ENCODE data around the gene GRB14. TPM values are rescaled to one million over a fixed set of nuclear protein-coding genes. Genes with fewer than 3 reads are reported as not detected.

Gene GRB14
- total RNA-seq, 1 experiment from 2014 or later, result 6.3 TPM

DNA sequence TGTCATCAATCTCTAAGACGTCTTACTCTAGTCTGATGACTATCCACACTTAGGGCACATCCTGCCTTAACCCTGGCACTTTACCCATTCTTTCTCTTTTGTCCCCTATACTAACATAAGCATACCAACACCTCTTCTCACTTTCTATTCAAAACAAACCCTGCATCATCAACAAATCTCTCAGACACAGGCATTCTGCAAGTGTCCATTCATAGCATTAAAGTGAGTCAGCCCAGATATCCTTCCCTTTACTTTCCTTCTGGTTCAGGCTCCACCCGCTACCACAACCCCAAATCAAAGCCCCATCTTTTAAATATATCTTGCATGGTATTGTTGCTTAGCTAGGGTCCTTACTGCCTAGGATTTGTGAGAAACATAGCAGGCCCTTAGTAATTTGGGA lies 3.8 kb downstream of the GRB14 start:
- H3K9ac ChIP-seq (ENCODE audit: low read length), result no peak overlapping the region
- no peak overlapping the region for H3K4me3 ChIP-seq (replicated peaks in 1 of 2; ENCODE audit: low read depth in 1 of 2, low read length in 2 of 2)
- ATAC-seq (no peak), DNase-seq (ENCODE audit: low read depth, low spot score) (no peak)
- no TSS peak for BruUV-seq (replicated peaks)
- no peaks in the 10 kb centered on the region for H3K27me3 ChIP-seq (ENCODE audit: insufficient read depth, low read length)
- H3K4me1 ChIP-seq (ENCODE audit: control insufficient read depth in 1 of 2, insufficient read depth in 2 of 2, low read length in 2 of 2), result peaks cover 0 to 21% of the 10 kb centered on the region in 2 experiments; a peak in 3 of 4 replicates
- TF ChIP-seq ELF1 (IDR thresholded peaks at IDR 0.05; ENCODE audit: borderline replicate concordance, low read depth) (no peak), FOSL1 (IDR thresholded peaks at IDR 0.05; ENCODE audit: low read depth) (no peak), SRF (IDR thresholded peaks at IDR 0.05; ENCODE audit: low read depth) (no peak), ZFX (IDR thresholded peaks at IDR 0.05) (no peak), SIN3A (IDR thresholded peaks at IDR 0.05; ENCODE audit: low read depth) (no peak), RAD21 (IDR thresholded peaks at IDR 0.05; ENCODE audit: low read depth) (no peak), EGR1 (IDR thresholded peaks at IDR 0.05; ENCODE audit: low read depth) (no peak), CBX3 (IDR thresholded peaks at IDR 0.05; ENCODE audit: low read depth) (no peak), CEBPB (IDR thresholded peaks at IDR 0.05; ENCODE audit: low read depth) (no peak), YY1 (IDR thresholded peaks at IDR 0.05; ENCODE audit: extremely low read depth, insufficient replicate concordance, low read depth, low read length) (no peak)
- TF ChIP-seq, protein P1, sequence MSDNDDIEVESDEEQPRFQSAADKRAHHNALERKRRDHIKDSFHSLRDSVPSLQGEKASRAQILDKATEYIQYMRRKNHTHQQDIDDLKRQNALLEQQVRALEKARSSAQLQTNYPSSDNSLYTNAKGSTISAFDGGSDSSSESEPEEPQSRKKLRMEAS (IDR thresholded peaks at IDR 0.05), result no peak
- TF ChIP-seq, protein P2, sequence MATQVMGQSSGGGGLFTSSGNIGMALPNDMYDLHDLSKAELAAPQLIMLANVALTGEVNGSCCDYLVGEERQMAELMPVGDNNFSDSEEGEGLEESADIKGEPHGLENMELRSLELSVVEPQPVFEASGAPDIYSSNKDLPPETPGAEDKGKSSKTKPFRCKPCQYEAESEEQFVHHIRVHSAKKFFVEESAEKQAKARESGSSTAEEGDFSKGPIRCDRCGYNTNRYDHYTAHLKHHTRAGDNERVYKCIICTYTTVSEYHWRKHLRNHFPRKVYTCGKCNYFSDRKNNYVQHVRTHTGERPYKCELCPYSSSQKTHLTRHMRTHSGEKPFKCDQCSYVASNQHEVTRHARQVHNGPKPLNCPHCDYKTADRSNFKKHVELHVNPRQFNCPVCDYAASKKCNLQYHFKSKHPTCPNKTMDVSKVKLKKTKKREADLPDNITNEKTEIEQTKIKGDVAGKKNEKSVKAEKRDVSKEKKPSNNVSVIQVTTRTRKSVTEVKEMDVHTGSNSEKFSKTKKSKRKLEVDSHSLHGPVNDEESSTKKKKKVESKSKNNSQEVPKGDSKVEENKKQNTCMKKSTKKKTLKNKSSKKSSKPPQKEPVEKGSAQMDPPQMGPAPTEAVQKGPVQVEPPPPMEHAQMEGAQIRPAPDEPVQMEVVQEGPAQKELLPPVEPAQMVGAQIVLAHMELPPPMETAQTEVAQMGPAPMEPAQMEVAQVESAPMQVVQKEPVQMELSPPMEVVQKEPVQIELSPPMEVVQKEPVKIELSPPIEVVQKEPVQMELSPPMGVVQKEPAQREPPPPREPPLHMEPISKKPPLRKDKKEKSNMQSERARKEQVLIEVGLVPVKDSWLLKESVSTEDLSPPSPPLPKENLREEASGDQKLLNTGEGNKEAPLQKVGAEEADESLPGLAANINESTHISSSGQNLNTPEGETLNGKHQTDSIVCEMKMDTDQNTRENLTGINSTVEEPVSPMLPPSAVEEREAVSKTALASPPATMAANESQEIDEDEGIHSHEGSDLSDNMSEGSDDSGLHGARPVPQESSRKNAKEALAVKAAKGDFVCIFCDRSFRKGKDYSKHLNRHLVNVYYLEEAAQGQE (IDR thresholded peaks at IDR 0.05; ENCODE audit: low read depth), result no peak
- TF ChIP-seq, protein P3, sequence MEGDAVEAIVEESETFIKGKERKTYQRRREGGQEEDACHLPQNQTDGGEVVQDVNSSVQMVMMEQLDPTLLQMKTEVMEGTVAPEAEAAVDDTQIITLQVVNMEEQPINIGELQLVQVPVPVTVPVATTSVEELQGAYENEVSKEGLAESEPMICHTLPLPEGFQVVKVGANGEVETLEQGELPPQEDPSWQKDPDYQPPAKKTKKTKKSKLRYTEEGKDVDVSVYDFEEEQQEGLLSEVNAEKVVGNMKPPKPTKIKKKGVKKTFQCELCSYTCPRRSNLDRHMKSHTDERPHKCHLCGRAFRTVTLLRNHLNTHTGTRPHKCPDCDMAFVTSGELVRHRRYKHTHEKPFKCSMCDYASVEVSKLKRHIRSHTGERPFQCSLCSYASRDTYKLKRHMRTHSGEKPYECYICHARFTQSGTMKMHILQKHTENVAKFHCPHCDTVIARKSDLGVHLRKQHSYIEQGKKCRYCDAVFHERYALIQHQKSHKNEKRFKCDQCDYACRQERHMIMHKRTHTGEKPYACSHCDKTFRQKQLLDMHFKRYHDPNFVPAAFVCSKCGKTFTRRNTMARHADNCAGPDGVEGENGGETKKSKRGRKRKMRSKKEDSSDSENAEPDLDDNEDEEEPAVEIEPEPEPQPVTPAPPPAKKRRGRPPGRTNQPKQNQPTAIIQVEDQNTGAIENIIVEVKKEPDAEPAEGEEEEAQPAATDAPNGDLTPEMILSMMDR (IDR thresholded peaks at IDR 0.05 in 2 of 3, conservative IDR thresholded peaks at IDR 0.05 in 1 of 3; ENCODE audit: borderline replicate concordance in 1 of 3, insufficient read depth in 1 of 3, low read depth in 2 of 3, low read length in 2 of 3), result no peak
- TF ChIP-seq, protein P4, sequence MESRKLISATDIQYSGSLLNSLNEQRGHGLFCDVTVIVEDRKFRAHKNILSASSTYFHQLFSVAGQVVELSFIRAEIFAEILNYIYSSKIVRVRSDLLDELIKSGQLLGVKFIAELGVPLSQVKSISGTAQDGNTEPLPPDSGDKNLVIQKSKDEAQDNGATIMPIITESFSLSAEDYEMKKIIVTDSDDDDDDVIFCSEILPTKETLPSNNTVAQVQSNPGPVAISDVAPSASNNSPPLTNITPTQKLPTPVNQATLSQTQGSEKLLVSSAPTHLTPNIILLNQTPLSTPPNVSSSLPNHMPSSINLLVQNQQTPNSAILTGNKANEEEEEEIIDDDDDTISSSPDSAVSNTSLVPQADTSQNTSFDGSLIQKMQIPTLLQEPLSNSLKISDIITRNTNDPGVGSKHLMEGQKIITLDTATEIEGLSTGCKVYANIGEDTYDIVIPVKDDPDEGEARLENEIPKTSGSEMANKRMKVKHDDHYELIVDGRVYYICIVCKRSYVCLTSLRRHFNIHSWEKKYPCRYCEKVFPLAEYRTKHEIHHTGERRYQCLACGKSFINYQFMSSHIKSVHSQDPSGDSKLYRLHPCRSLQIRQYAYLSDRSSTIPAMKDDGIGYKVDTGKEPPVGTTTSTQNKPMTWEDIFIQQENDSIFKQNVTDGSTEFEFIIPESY (IDR thresholded peaks at IDR 0.05; ENCODE audit: extremely low read depth, insufficient replicate concordance, low read length), result no peak
- H3K79me2 ChIP-seq (ENCODE audit: insufficient read depth, low read length), result no peaks in the 10 kb centered on the region
- H3K4me2 ChIP-seq (ENCODE audit: low read length), result no peak overlapping the region
- intact Hi-C loops (cut with micrococcal nuclease), result no loop called here
- no peak overlapping the region for H3K27ac ChIP-seq (ENCODE audit: low read depth, low read length)
- H3K9me3 ChIP-seq (ENCODE audit: control insufficient read depth in 1 of 2, insufficient read depth in 1 of 2, low read depth in 1 of 2, low read length in 2 of 2), result no peaks in the 10 kb centered on the region
- H3K9me2 ChIP-seq (ENCODE audit: insufficient read depth), result no peaks in the 10 kb centered on the region
- H4K20me1 ChIP-seq (ENCODE audit: insufficient read depth), result no peaks in the 10 kb centered on the region
- ChIA-PET RAD21 (ENCODE audit: low non-redundant PET in 1 of 2, low total read pairs in 2 of 2, uncharacterized antibody in 2 of 2, unreplicated experiment in 2 of 2) (no interaction called here), CTCF (no interaction called here), POLR2A (no interaction called here)
- H2AFZ ChIP-seq (ENCODE audit: low read depth, low read length, poor library complexity, severe bottlenecking), result no peak overlapping the region
- H3K36me3 ChIP-seq (ENCODE audit: control insufficient read depth in 1 of 2, insufficient read depth in 2 of 2, low read length in 2 of 2), result no peaks in the 10 kb centered on the region

All from HCT116 (cell line).